Fibroblast of lung (primary cell): ENCODE results near the gene GLIPR1. TPM values are rescaled to one million over a fixed set of nuclear protein-coding genes. Genes with fewer than 3 reads are reported as not detected.

Source experiments
- DNase-seq, 2 donors: peaks; one replicate each; pipeline versions ENCODE4 v3.0.0 to v3.0.0-alpha.2; 2010; ENCODE audit warnings: low read depth in 2 of 2
- H2AFZ ChIP-seq: 2 replicates; pipeline ENCODE4 v1.5.1; 2012; ENCODE audit warnings: low read length, control low read depth, inconsistent platforms
- H3K27ac ChIP-seq: 2 replicates; pipeline ENCODE4 v1.5.1; 2011; ENCODE audit warnings: low read length, control low read depth; ENCODE audit not compliant: insufficient read depth
- H3K27me3 ChIP-seq: 2 replicates; pipeline ENCODE4 v1.5.1; 2011; ENCODE audit warnings: mild to moderate bottlenecking, low read length; ENCODE audit not compliant: control insufficient read depth, insufficient read depth
- H3K36me3 ChIP-seq: 2 replicates; pipeline ENCODE4 v1.5.1; 2011; ENCODE audit warnings: low read length; ENCODE audit not compliant: control insufficient read depth, insufficient read depth
- H3K4me1 ChIP-seq: 2 replicates; pipeline ENCODE4 v1.5.1; 2011; ENCODE audit warnings: low read length; ENCODE audit not compliant: control insufficient read depth, insufficient read depth; ENCODE audit errors: extremely low read depth
- H3K4me2 ChIP-seq: 2 replicates; pipeline ENCODE4 v1.5.1; 2011; ENCODE audit warnings: low read length, control low read depth; ENCODE audit not compliant: insufficient read depth; ENCODE audit errors: extremely low read depth
- H3K4me3 ChIP-seq, 4 experiments: fragments of 200-600 bp in 1 of 4; sonication (generic) in 1 of 4; replicated peaks in 1 of 4; 2 replicates each; pipeline ENCODE4 v1.5.1; 2011 to 2016; ENCODE audit warnings: low read length in 4 of 4, low read depth in 3 of 4, mild to moderate bottlenecking in 3 of 4, control low read depth in 2 of 4, inconsistent platforms in 1 of 4, mixed read lengths in 1 of 4; ENCODE audit not compliant: insufficient read depth in 1 of 4; ENCODE audit errors: control extremely low read depth in 1 of 4
- H3K79me2 ChIP-seq: 2 replicates; pipeline ENCODE4 v1.5.1; 2012; ENCODE audit warnings: mild to moderate bottlenecking, low read length, inconsistent platforms; ENCODE audit not compliant: control insufficient read depth, insufficient read depth
- H3K9ac ChIP-seq: 2 replicates; pipeline ENCODE4 v1.5.1; 2011; ENCODE audit warnings: mild to moderate bottlenecking, low read length, control low read depth; ENCODE audit not compliant: insufficient read depth
- H3K9me3 ChIP-seq: 2 replicates; pipeline ENCODE4 v1.5.1; 2012; ENCODE audit warnings: low read depth, low read length; ENCODE audit not compliant: control insufficient read depth, insufficient read depth
- H4K20me1 ChIP-seq: 2 replicates; pipeline ENCODE4 v1.5.1; 2011; ENCODE audit warnings: low read length; ENCODE audit not compliant: control insufficient read depth, insufficient read depth; ENCODE audit errors: extremely low read depth
- CTCF ChIP-seq, 2 donors: IDR thresholded peaks in 1 of 2; conservative IDR thresholded peaks in 1 of 2; 1 replicate in 1 of 2; 2 replicates in 1 of 2; pipeline ENCODE4 v1.5.1; 2011 to 2012; ENCODE audit warnings: low read length in 2 of 2, control low read depth in 1 of 2, inconsistent platforms in 1 of 2, low read depth in 1 of 2, mild to moderate bottlenecking in 1 of 2
- EZH2 ChIP-seq: IDR thresholded peaks from 2 replicates; pipeline ENCODE4 v1.5.1; 2012; ENCODE audit warnings: low read length, control low read depth, mild to moderate bottlenecking; ENCODE audit errors: missing control alignments
- polyA plus RNA-seq, 2 donors: library from polyadenylated mRNA; depleted of rRNA in 1 of 2; stranded (reverse) in 1 of 2; unstranded in 1 of 2; fragments of >200 nt; gene quantifications; 2 replicates each; pipeline ENCODE4 v1.2.1, GENCODE V29; 2011 to 2012; ENCODE audit warnings: missing spikeins in 1 of 2
- total RNA-seq: library from RNA; depleted of rRNA; stranded (reverse); fragments of >200 nt; gene quantifications from 2 replicates; pipeline ENCODE4 v1.2.1, GENCODE V29; 2014

GLIPR1 gene
- total and polyA plus RNA-seq, 2 donors (not counting 1 experiment from before 2014, with no cell fraction given), result 59.8 to 245 TPM

- Histone ChIP-seq H3K4me1 (no peaks in the 10 kb centered on the region), H3K36me3 (no peaks in the 10 kb centered on the region), H3K9ac (no peak overlapping the region), H3K27ac (no peak overlapping the region), H3K4me2 (no peak overlapping the region), H3K4me3 (no peak overlapping the region), H3K9me3 (no peaks in the 10 kb centered on the region), H3K27me3 (no peaks in the 10 kb centered on the region), H2AFZ (no peak overlapping the region), H4K20me1 (no peaks in the 10 kb centered on the region), H3K79me2 (no peaks in the 10 kb centered on the region)
- DNase-seq, result no peak
- TF ChIP-seq EZH2 (no peak), CTCF (conservative IDR thresholded peaks at IDR 0.05 in 1 of 2, IDR thresholded peaks at IDR 0.05 in 1 of 2; ENCODE audit: low read depth in 1 of 2, low read length in 2 of 2) (no peak)
Observed at GRCh38 chr12:75548879-75549278, 68.3 kb downstream of the GLIPR1 start.

- no peak overlapping the region for H3K4me3 ChIP-seq
- H3K4me2 ChIP-seq, result no peak overlapping the region
Observed at GRCh38 chr12:75549989-75550388, 69.4 kb downstream of the GLIPR1 start.

GRCh38 chr12:75550401-75551240, 70.1 kb downstream of the GLIPR1 start:
- no peak overlapping the region for H2AFZ ChIP-seq
- no peak overlapping the region for H3K9ac ChIP-seq
- no peaks in the 10 kb centered on the region for H3K79me2 ChIP-seq
- H3K4me2 ChIP-seq, result peak overlapping the region; percentile 68
- H3K27me3 ChIP-seq, result no peaks in the 10 kb centered on the region
- TF ChIP-seq EZH2 (no peak), CTCF (conservative IDR thresholded peaks at IDR 0.05 in 1 of 2, IDR thresholded peaks at IDR 0.05 in 1 of 2; ENCODE audit: low read depth in 1 of 2, low read length in 2 of 2) (no peak)
- H3K27ac ChIP-seq, result no peak overlapping the region
- no peaks in the 10 kb centered on the region for H3K4me1 ChIP-seq
- peak in 1 of 2 donors; percentile 76 for DNase-seq
- no peaks in the 10 kb centered on the region for H3K9me3 ChIP-seq
- no peak overlapping the region for H3K4me3 ChIP-seq
- no peaks in the 10 kb centered on the region for H3K36me3 ChIP-seq
- H4K20me1 ChIP-seq, result no peaks in the 10 kb centered on the region

More at GRCh38 chr12:75549989-75550388, 69.4 kb downstream of the GLIPR1 start:
- TF ChIP-seq EZH2 (no peak), CTCF (conservative IDR thresholded peaks at IDR 0.05 in 1 of 2, IDR thresholded peaks at IDR 0.05 in 1 of 2; ENCODE audit: low read depth in 1 of 2, low read length in 2 of 2) (no peak)
- H3K9me3 ChIP-seq, result no peaks in the 10 kb centered on the region
- H3K4me1 ChIP-seq, result no peaks in the 10 kb centered on the region
- no peaks in the 10 kb centered on the region for H4K20me1 ChIP-seq
- H3K79me2 ChIP-seq, result no peaks in the 10 kb centered on the region
- no peak overlapping the region for H2AFZ ChIP-seq
- no peak for DNase-seq
- no peaks in the 10 kb centered on the region for H3K27me3 ChIP-seq
- no peak overlapping the region for H3K27ac ChIP-seq
- no peak overlapping the region for H3K9ac ChIP-seq
- no peaks in the 10 kb centered on the region for H3K36me3 ChIP-seq
